Neuron (in vitro differentiated cells): Measurements from ENCODE around the gene EPC2.
"Not testable (repeated sequence)": the region's sequence is repeated elsewhere in the genome, so short reads cannot be mapped to it uniquely, and the experiment has no call there.

Experiments
- H2AFZ ChIP-seq: one replicate; pipeline ENCODE4 v1.6.1; 2013; ENCODE audit warnings: low read depth, mild to moderate bottlenecking, inconsistent platforms, low read length, moderate library complexity
- H3K27me3 ChIP-seq: one replicate; pipeline ENCODE4 v1.6.1; 2013; ENCODE audit warnings: low read length; ENCODE audit not compliant: insufficient read depth
- H3K36me3 ChIP-seq: one replicate; pipeline ENCODE4 v1.6.1; 2013; ENCODE audit warnings: low read length; ENCODE audit not compliant: insufficient read depth
- H3K4me1 ChIP-seq: one replicate; pipeline ENCODE4 v1.6.1; 2013; ENCODE audit warnings: low read length; ENCODE audit not compliant: insufficient read depth
- H3K4me3 ChIP-seq: 2 replicates; pipeline ENCODE4 v1.5.1; 2013; ENCODE audit warnings: mild to moderate bottlenecking, low read length, moderate library complexity
- H3K9me3 ChIP-seq: one replicate; pipeline ENCODE4 v1.6.1; 2013; ENCODE audit warnings: low read length

The EPC2 gene

DNA sequence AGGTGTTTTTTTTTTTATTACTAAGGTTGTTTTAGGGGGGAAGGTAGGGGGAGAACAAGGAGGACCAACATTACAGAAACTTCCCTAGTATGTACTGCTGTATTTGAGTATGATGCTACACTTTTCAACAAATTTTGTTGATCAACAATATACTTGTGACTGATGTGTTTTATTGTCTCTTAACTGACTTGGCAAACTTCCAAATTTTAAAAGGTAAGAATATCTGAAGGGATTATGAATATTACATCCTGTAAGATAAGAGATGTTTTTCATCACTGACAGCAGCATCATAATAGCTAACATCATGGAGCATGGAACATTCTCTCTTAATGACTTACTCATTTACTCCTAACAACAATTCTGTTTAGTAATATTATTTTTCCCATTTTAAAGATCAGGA is 144.5 kb downstream of the EPC2 start:
- H3K4me3 ChIP-seq: no peak overlapping the region
- H3K4me1 ChIP-seq: no peaks in the 10 kb centered on the region
- no peak overlapping the region for H2AFZ ChIP-seq
- peaks cover 33% of the 10 kb centered on the region for H3K36me3 ChIP-seq
- H3K27me3 ChIP-seq: no peaks in the 10 kb centered on the region
- H3K9me3 ChIP-seq: no peaks in the 10 kb centered on the region

DNA sequence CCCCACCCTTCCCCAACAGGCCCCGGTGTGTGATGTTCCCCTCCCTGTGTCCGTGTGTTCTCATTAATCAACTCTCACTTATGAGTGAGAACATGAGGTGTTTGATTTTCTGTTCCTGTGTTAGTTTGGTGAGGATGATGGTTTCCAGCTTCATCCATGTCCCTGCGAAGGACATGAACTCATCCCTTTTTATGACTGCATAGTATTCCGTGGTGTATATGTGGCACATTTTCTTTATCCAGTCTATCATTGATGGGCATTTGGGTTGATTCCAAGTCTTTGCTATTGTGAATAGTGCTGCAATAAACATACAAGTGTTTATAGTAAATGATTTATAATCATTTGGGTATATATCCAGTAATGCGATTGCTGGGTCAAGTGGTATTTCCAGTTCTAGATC is 145.6 kb downstream of the EPC2 start:
- not testable (repeated sequence) for H3K9me3 ChIP-seq, H3K27me3 ChIP-seq

DNA sequence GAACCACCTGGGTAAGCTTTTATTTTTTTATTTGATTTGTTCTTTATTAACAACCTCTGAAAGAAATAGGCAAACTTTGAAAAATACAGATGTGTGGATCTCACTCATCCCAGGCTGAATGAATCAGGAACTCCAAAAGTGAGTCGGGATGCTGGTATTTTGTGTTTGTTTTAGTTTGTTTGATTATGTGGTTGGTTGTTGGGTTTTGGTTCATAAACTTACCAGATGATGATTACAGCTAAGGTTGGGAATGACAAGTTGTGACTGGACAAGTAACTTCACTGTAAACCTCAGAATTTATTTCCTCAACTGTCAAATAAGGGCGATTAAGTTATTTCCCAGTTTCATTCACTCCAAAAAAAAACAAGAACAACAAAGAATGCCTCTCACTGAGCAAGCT is 150.0 kb downstream of the EPC2 start:
- Histone ChIP-seq H3K36me3 (no peaks in the 10 kb centered on the region), H2AFZ (no peak overlapping the region), H3K27me3 (no peaks in the 10 kb centered on the region), H3K4me1 (no peaks in the 10 kb centered on the region), H3K9me3 (no peaks in the 10 kb centered on the region), H3K4me3 (no peak overlapping the region)

More for the DNA sequence above, 145.6 kb downstream of the EPC2 start:
- not testable (repeated sequence) for H3K4me3 ChIP-seq, H2AFZ ChIP-seq, H3K4me1 ChIP-seq
- peaks cover 22% of the 10 kb centered on the region for H3K36me3 ChIP-seq

DNA sequence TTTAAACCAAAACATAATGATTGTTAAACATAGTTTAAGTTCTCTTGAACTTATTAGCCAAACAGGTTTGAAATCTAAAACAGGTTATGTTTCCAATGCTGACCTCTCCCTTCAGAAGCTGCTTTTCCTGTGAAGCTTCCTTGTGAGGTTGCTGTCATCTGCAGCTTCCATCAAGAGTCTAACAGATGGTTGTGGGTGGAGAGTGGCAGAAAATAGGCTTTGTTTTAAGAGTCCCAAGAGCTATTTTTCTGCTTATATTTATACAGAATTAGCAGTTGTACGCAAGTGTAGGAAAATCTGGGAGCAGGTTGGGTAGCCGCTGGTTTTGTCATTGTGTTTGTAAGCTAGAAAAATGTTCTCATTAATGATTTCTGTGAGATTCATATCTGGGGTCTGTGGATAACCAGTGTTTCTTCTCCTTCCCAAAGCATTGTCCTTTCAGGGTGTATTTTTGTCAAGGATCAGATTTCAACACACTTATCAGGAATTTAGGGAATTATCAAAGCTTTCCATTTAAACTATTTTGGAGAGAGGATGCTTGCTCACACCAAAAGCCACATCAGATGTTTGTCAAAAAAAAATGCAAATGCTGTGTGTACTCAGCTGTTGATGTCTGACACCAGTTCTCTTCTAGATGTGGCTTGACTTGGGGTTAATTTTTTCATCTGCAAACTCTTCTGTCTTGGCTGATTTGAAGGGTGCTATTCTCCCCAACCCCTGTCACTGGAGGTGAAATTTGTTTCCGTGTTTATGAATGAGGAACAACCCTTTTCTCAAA is 152.4 kb downstream of the EPC2 start:
- no peak overlapping the region for H2AFZ ChIP-seq

DNA sequence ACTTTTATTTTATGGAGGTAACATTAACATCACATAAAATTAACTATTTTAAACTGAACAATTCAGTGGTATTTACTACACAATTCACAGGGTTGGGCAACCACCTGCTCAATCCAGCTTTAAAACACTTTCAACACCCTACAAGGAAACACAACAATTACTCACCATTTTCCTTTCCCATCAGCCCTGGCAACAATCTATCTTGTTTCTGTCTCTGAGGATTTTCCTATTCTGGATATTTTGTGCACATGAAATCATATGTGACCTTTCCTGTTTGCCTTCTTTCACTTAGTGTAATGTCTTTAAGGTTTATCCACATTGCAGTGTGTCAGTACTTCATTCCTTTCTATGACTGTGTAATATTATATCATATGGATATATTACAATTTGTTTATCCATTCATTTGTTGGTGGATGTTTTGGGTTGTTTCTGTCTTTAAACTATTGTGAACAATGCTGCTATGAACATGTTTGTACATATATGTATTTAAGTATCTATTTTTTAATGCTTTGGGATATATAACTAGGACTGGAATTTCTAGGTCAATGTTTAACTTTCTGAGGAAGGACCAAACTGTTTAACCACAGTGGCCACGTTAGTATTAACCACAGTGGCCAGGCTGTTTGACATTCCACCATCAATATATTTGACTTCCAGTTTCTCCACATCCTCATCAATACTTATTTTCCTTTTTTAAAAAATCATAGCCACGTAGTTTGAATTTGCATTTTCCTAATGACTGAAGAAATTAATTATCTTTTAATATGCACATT is 158.1 kb downstream of the EPC2 start:
- no peaks in the 10 kb centered on the region for H3K4me1 ChIP-seq
- no peak overlapping the region for H3K4me3 ChIP-seq

More for the DNA sequence above, 152.4 kb downstream of the EPC2 start:
- no peaks in the 10 kb centered on the region for H3K4me1 ChIP-seq
- no peaks in the 10 kb centered on the region for H3K36me3 ChIP-seq
- H3K27me3 ChIP-seq: no peaks in the 10 kb centered on the region
- no peak overlapping the region for H3K4me3 ChIP-seq
- no peaks in the 10 kb centered on the region for H3K9me3 ChIP-seq

DNA sequence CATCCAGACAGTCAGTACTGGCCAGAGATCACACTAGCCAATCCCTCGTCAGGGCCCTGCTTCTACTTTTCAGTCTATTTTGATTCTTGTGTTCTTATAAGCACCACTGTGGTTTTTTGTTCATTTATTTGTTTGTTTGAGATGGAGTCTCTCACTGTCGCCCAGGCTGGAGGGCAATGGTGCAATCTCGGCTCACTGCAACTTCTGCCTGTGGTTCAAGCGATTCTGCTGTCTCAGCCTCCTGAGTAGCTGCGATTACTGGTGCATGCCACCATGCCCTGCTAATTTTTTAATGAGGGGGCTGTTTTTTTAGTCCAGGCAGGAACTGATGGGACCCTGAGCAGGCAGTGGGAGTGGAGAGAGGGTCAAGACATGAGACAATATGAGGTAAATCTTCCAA is 165.5 kb downstream of the EPC2 start:
- H3K9me3 ChIP-seq: no peaks in the 10 kb centered on the region
- no peaks in the 10 kb centered on the region for H3K36me3 ChIP-seq
- no peak overlapping the region for H3K4me3 ChIP-seq
- no peak overlapping the region for H2AFZ ChIP-seq
- no peaks in the 10 kb centered on the region for H3K27me3 ChIP-seq
- no peaks in the 10 kb centered on the region for H3K4me1 ChIP-seq

More for the DNA sequence above, 158.1 kb downstream of the EPC2 start:
- Histone ChIP-seq H3K9me3 (no peaks in the 10 kb centered on the region), H2AFZ (no peak overlapping the region), H3K36me3 (no peaks in the 10 kb centered on the region), H3K27me3 (no peaks in the 10 kb centered on the region)

DNA sequence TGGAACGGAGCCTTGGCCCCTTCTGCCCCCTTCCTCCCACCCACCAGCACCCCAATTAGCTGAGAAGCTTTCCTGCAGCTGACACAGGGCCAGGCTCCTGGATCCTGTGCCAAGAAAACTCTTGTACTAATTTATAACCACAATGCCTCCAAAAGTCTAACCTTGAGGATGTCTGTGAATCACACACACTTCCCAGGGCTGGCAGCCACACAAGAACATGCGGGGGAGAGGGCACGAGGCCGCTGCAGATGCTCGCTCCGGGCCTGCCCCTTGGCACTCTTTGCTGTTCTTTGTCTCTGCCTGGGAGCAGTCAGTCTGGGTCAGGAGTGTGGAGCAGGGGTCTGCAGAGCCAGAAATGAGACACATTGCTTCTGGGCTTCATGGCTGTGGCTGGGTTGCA is 167.8 kb downstream of the EPC2 start:
- H3K9me3 ChIP-seq: no peaks in the 10 kb centered on the region
- H3K36me3 ChIP-seq: no peaks in the 10 kb centered on the region
- peaks cover 5% of the 10 kb centered on the region for H3K4me1 ChIP-seq
- H2AFZ ChIP-seq: no peak overlapping the region
- no peaks in the 10 kb centered on the region for H3K27me3 ChIP-seq
- H3K4me3 ChIP-seq: no peak overlapping the region

DNA sequence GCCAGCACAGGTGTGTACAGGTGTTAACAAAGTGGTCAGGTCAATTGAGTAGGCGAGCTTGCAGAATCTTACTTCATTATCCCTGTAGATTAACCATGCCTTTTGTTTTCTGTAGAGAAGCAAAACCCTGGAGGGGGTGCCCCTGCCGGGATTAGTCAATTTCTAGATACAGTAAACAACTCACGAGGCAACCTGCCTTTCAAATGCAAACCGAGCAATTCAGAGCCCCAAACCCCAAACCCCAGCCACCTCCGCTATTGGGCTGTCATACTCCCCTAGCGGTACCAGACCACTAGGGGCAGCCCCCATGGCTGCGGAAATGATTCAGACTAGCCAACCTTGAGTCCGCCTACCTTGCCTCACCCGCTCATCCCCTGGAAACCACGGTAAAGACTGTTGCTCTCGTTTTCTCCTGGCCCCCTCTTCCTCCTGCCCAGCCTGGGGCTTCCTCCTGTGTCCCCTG is 169.1 kb downstream of the EPC2 start:
- Histone ChIP-seq H3K4me3 (no peak overlapping the region), H3K9me3 (no peaks in the 10 kb centered on the region), H2AFZ (no peak overlapping the region), H3K27me3 (no peaks in the 10 kb centered on the region), H3K36me3 (no peaks in the 10 kb centered on the region), H3K4me1 (peaks cover 5% of the 10 kb centered on the region)

DNA sequence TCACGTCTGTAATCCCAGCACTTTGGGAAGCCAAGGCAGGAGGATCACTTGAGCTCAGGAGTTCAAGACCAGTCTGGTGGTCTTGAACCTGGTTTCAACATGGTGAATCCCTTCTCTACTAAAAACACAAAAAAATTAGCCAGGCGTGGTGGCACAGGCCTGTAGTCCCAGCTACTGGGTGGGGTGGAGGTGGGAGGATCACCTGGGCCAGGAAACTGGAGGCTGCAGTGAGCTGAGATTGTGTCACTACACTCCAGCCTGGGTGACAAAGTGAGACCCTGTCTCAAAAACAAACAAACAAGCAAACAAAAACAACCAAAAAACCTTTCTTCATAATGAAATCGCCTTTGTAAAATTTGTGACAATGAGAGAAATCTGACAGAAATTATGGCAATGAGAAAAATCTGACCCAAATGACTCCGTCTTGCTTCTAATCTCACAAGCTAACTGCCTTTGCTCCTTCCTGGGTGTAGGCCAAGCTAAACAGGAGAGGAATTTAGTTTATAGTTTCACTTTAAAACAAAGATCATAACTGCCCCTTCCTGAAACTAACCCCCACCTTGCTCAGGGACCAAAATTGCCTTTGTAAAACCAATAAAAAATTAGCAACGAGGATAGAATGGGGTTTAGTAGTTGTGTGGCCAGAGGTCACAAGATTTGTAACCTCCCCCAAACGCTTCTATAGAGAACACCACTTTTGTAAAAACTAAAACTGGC is 169.8 kb downstream of the EPC2 start:
- Histone ChIP-seq H3K9me3 (no peaks in the 10 kb centered on the region), H3K27me3 (no peaks in the 10 kb centered on the region), H2AFZ (no peak overlapping the region), H3K36me3 (no peaks in the 10 kb centered on the region), H3K4me3 (no peak overlapping the region), H3K4me1 (peaks cover 5% of the 10 kb centered on the region)

DNA sequence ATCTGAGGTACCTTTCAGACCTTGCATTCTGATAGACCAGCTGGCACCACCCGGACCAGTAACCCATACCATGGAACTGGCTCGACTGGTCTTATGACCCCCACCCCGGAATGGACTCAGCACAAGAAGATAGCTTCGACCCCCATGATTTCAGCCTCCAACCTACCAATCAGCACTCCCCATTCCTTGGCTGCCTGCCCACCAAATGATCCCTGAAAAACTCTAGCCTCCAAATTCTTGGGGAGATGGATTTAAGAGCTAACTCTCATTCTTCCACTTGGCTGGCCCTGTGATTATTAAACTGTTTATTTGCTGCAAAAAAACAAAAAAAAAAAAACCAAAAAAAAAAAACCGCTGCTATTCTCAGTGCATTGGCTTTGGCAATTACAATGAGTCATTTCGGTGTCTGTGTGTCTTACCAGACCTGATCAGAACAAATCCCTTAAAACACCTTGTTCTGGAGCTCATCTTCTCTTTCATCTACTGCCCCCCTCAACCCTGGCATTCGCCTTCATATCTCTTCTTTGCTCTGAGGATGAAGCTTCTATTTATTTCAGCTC is 170.4 kb downstream of the EPC2 start:
- no peak overlapping the region for H2AFZ ChIP-seq

DNA sequence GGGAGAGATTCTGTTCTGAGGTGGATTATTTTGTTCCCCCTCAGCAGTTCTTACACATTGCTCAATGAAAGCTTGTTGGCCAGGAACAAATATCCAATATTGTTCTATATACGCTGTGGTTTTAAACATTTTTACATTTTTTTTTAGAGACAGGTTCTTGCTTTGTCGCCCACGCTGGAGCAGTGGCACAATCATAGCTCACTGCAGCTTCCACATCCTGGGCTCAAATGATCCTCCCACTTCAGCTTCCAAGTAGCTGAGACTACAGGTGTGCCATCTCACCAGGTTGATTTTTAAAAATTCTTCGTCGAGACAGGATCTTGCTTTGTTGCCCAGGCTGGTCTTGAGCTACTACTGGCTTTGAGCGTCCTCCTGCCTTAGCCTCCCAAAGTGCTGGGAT is 171.6 kb downstream of the EPC2 start:
- Histone ChIP-seq H3K36me3 (no peaks in the 10 kb centered on the region), H3K9me3 (no peaks in the 10 kb centered on the region), H2AFZ (no peak overlapping the region), H3K27me3 (no peaks in the 10 kb centered on the region), H3K4me1 (peaks cover 5% of the 10 kb centered on the region), H3K4me3 (no peak overlapping the region)

More for the DNA sequence above, 170.4 kb downstream of the EPC2 start:
- H3K9me3 ChIP-seq: no peaks in the 10 kb centered on the region
- H3K27me3 ChIP-seq: no peaks in the 10 kb centered on the region
- H3K4me1 ChIP-seq: peaks cover 5% of the 10 kb centered on the region
- H3K4me3 ChIP-seq: no peak overlapping the region
- no peaks in the 10 kb centered on the region for H3K36me3 ChIP-seq

DNA sequence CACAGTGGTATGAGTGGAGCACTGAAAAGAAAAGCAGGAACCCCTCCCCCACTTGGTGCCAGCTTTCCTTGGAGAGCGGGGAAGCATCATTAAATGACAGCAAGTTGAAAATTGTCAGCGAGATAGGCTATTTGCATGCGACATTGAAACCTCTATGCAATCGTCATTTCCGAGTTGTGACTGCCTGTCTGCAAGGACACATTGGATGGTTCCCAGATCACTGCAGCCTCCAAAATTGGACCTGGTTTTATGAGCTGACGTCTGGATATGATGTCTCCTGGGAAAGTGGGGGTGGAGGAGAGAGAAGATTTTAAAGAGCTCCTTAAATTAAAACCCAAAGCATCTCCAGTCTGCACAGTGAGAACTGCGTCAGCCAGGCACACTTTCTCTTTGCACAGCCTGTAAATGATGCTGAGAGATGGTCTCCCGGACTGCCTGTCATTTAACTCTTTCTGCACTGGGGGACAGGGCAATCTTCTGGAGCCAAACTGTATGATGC is 172.7 kb downstream of the EPC2 start:
- Histone ChIP-seq H3K4me3 (peak overlapping the region; percentile 50), H3K36me3 (no peaks in the 10 kb centered on the region), H3K9me3 (no peaks in the 10 kb centered on the region), H3K4me1 (peaks cover 5% of the 10 kb centered on the region), H3K27me3 (no peaks in the 10 kb centered on the region), H2AFZ (peak overlapping the region; percentile 94)
